H1 (cell line): Measurements from ENCODE around the gene RAB26. TPM values are rescaled to one million over a fixed set of nuclear protein-coding genes. Genes with fewer than 3 reads are reported as not detected.

Experiments
- CTCF ChIA-PET: fragments of 300-600 bp; sonication (Branson Sonifier 250); formaldehyde crosslinking; loops from one replicate; lab custom pipeline; 2021; ENCODE audit not compliant: partially characterized antibody; lab: Charles Lee
- POLR2A ChIA-PET: fragments of 300-600 bp; sonication (Branson Sonifier 250); formaldehyde crosslinking; loops from one replicate; lab custom pipeline; 2021; ENCODE audit warnings: inconsistent platforms; ENCODE audit not compliant: partially characterized antibody; lab: Charles Lee
- DNase-seq, 2 experiments: peaks; one replicate each; pipeline versions ENCODE4 v3.0.0 to v3.0.0-alpha.2; 2010 to 2022; ENCODE audit warnings: low spot score in 2 of 2, low read depth in 1 of 2, mixed read lengths in 1 of 2
- FAIRE-seq: peaks from 2 replicates; lab custom pipeline; 2011; peaks lifted over from hg19 to GRCh38; lab: Jason Lieb, UNC
- H2AFZ ChIP-seq: 2 replicates; pipeline ENCODE4 v1.8.1; 2012; ENCODE audit warnings: low read length, inconsistent platforms
- H2AK5ac ChIP-seq: 2 replicates; pipeline ENCODE4 v1.6.1; 2013; ENCODE audit warnings: low read depth, low read length
- H2BK120ac ChIP-seq: replicated peaks from 2 replicates; pipeline ENCODE3; 2013; ENCODE audit warnings: low read depth, low read length, inconsistent platforms
- H2BK12ac ChIP-seq: 2 replicates; pipeline ENCODE4 v1.6.1; 2013; ENCODE audit warnings: low read depth, low read length
- H2BK15ac ChIP-seq: 2 replicates; pipeline ENCODE4 v1.6.1; 2013; ENCODE audit warnings: low read length
- H2BK20ac ChIP-seq: 2 replicates; pipeline ENCODE4 v1.6.1; 2013; ENCODE audit warnings: low read length
- H2BK5ac ChIP-seq: 2 replicates; pipeline ENCODE4 v1.6.1; 2013; ENCODE audit warnings: low read depth, low read length
- H3K14ac ChIP-seq: 2 replicates; pipeline ENCODE4 v1.6.1; 2013; ENCODE audit warnings: inconsistent platforms; ENCODE audit not compliant: insufficient read length
- H3K18ac ChIP-seq: 2 replicates; pipeline ENCODE4 v1.6.1; 2013; ENCODE audit warnings: low read length; ENCODE audit errors: extremely low read depth
- H3K23ac ChIP-seq: 2 replicates; pipeline ENCODE4 v1.6.1; 2013; ENCODE audit warnings: inconsistent platforms; ENCODE audit not compliant: insufficient read length
- H3K23me2 ChIP-seq: 2 replicates; pipeline ENCODE4 v1.6.1; 2013; ENCODE audit warnings: low read depth, low read length
- H3K27ac ChIP-seq: 2 replicates; pipeline ENCODE4 v1.6.1; 2011; ENCODE audit warnings: low read depth, low read length, inconsistent platforms
- H3K27me3 ChIP-seq, 4 experiments: replicated peaks in 1 of 4; 1 replicate in 1 of 4; 2 replicates in 3 of 4; pipeline versions ENCODE4 v1.6.1 to v1.8.1; 2011 to 2013; ENCODE audit warnings: low read length in 3 of 4, mild to moderate bottlenecking in 3 of 4, inconsistent platforms in 2 of 4, mixed read lengths in 2 of 4, moderate library complexity in 1 of 4; ENCODE audit not compliant: control insufficient read depth in 3 of 4, insufficient read depth in 3 of 4; ENCODE audit errors: extremely low read depth in 1 of 4
- H3K36me3 ChIP-seq, 4 experiments: 2 replicates each; pipeline versions ENCODE4 v1.6.1 to v1.8.1; 2011 to 2013; ENCODE audit warnings: mild to moderate bottlenecking in 4 of 4, low read length in 3 of 4, moderate library complexity in 2 of 4, control low read depth in 1 of 4, inconsistent platforms in 1 of 4; ENCODE audit not compliant: insufficient read depth in 4 of 4, control insufficient read depth in 2 of 4
- H3K4ac ChIP-seq: replicated peaks from 2 replicates; pipeline ENCODE3; 2013; ENCODE audit warnings: low read length, low read depth, mixed read lengths, inconsistent platforms; ENCODE audit not compliant: insufficient read length
- H3K4me1 ChIP-seq, 4 experiments: replicated peaks in 1 of 4; 1 replicate in 1 of 4; 2 replicates in 3 of 4; pipeline versions ENCODE4 v1.6.1 to v1.8.1; 2011 to 2013; ENCODE audit warnings: low read length in 3 of 4, inconsistent platforms in 2 of 4, mixed read lengths in 1 of 4; ENCODE audit not compliant: insufficient read depth in 4 of 4, control insufficient read depth in 3 of 4
- H3K4me2 ChIP-seq, 2 experiments: 2 replicates each; pipeline versions ENCODE4 v1.6.1 to v1.8.1; 2011 to 2013; ENCODE audit warnings: low read depth in 2 of 2, low read length in 2 of 2, control low read depth in 1 of 2, inconsistent platforms in 1 of 2, mild to moderate bottlenecking in 1 of 2; ENCODE audit not compliant: insufficient read depth in 1 of 2
- H3K4me3 ChIP-seq, 4 experiments: fragments of 200-600, 300-600 bp in 1 of 4; sonication (generic), shearing (Covaris generic), sonication (Bioruptor Twin) in 1 of 4; 2 replicates each; pipeline versions ENCODE4 v1.5.1 to v1.8.1; 2011 to 2016; ENCODE audit warnings: low read length in 4 of 4, low read depth in 3 of 4, control low read depth in 2 of 4, inconsistent platforms in 2 of 4, mild to moderate bottlenecking in 2 of 4, mixed read lengths in 1 of 4, moderate library complexity in 1 of 4; ENCODE audit not compliant: insufficient read depth in 2 of 4; ENCODE audit errors: extremely low read depth in 1 of 4
- H3K56ac ChIP-seq: replicated peaks from 2 replicates; pipeline ENCODE3; 2013; ENCODE audit warnings: low read depth, mild to moderate bottlenecking, mixed read lengths, low read length, inconsistent platforms; ENCODE audit not compliant: insufficient read length
- H3K79me1 ChIP-seq: 2 replicates; pipeline ENCODE4 v1.6.1; 2013; ENCODE audit warnings: low read depth, low read length, control low read depth
- H3K79me2 ChIP-seq, 2 experiments: 2 replicates each; pipeline versions ENCODE4 v1.6.1 to v1.8.1; 2012 to 2013; ENCODE audit warnings: low read length in 2 of 2, mild to moderate bottlenecking in 2 of 2, inconsistent platforms in 1 of 2; ENCODE audit not compliant: insufficient read depth in 2 of 2, control insufficient read depth in 1 of 2
- H3K9ac ChIP-seq, 4 experiments: replicated peaks in 1 of 4; 1 replicate in 1 of 4; 2 replicates in 3 of 4; pipeline versions ENCODE4 v1.6.1 to v1.8.1; 2011 to 2013; ENCODE audit warnings: low read depth in 3 of 4, low read length in 3 of 4, control low read depth in 2 of 4, mild to moderate bottlenecking in 2 of 4, moderate library complexity in 2 of 4, inconsistent platforms in 1 of 4; ENCODE audit errors: extremely low read depth in 1 of 4
- H3K9me3 ChIP-seq, 2 experiments: 2 replicates each; pipeline versions ENCODE4 v1.6.1 to v1.8.1; 2012 to 2013; ENCODE audit warnings: mild to moderate bottlenecking in 2 of 2, moderate library complexity in 2 of 2, control low read depth in 1 of 2, inconsistent platforms in 1 of 2, low read depth in 1 of 2, low read length in 1 of 2, mixed read lengths in 1 of 2; ENCODE audit not compliant: insufficient read depth in 2 of 2
- H4K20me1 ChIP-seq, 2 experiments: replicated peaks in 1 of 2; 2 replicates each; pipeline versions ENCODE3 to v1.8.1; 2011 to 2013; ENCODE audit warnings: inconsistent platforms in 2 of 2, low read length in 2 of 2, mild to moderate bottlenecking in 1 of 2; ENCODE audit not compliant: insufficient read depth in 2 of 2, control insufficient read depth in 1 of 2
- H4K5ac ChIP-seq: 2 replicates; pipeline ENCODE4 v1.6.1; 2013; ENCODE audit warnings: low read length, low read depth, mixed read lengths, inconsistent platforms; ENCODE audit not compliant: insufficient read length
- H4K8ac ChIP-seq: 2 replicates; pipeline ENCODE4 v1.8.0; 2013; ENCODE audit warnings: mild to moderate bottlenecking, moderate library complexity, low read length, inconsistent platforms; ENCODE audit not compliant: insufficient read depth; ENCODE audit errors: extremely low read depth
- H4K91ac ChIP-seq: replicated peaks from 2 replicates; pipeline ENCODE3; 2013; ENCODE audit warnings: low read length, mixed read lengths, inconsistent platforms; ENCODE audit not compliant: insufficient read length
- CTCF ChIP-seq, 3 experiments: IDR thresholded peaks; 1 replicate in 2 of 3; 2 replicates in 1 of 3; pipeline versions ENCODE4 v1.5.1 to v1.6.1; 2011; ENCODE audit warnings: low read length in 3 of 3, mild to moderate bottlenecking in 3 of 3, inconsistent platforms in 2 of 3, low read depth in 1 of 3, moderate library complexity in 1 of 3; ENCODE audit not compliant: insufficient read depth in 1 of 3; ENCODE audit errors: control extremely low read depth in 1 of 3
- E2F6 ChIP-seq: IDR thresholded peaks from 2 replicates; pipeline ENCODE4 v1.6.1; 2012; ENCODE audit warnings: inconsistent platforms
- KDM1A ChIP-seq: fragments of 200-600, 300-600 bp; sonication (generic); IDR thresholded peaks from 2 replicates; pipeline ENCODE4 v1.7.1; 2016; ENCODE audit warnings: mild to moderate bottlenecking, low read length, borderline replicate concordance
- RAD21 ChIP-seq, 2 experiments: IDR thresholded peaks in 1 of 2; conservative IDR thresholded peaks in 1 of 2; 2 replicates each; pipeline ENCODE4 v1.6.1; 2011; ENCODE audit warnings: low read depth in 2 of 2, low read length in 2 of 2, improper control_type of control experiment in 1 of 2, inconsistent platforms in 1 of 2, mild to moderate bottlenecking in 1 of 2, moderate library complexity in 1 of 2
- RFX5 ChIP-seq: IDR thresholded peaks from 2 replicates; pipeline ENCODE4 v1.6.1; 2011; ENCODE audit warnings: low read depth, low read length, improper control_type of control experiment, borderline replicate concordance
- SIN3A ChIP-seq, 2 experiments: IDR thresholded peaks in 1 of 2; conservative IDR thresholded peaks in 1 of 2; 2 replicates each; pipeline ENCODE4 v1.6.1; 2011 to 2012; ENCODE audit warnings: low read length in 2 of 2, improper control_type of control experiment in 1 of 2, low read depth in 1 of 2, mild to moderate bottlenecking in 1 of 2
- TCF12 ChIP-seq: IDR thresholded peaks from 2 replicates; pipeline ENCODE4 v1.6.1; 2011; ENCODE audit warnings: low read depth, mild to moderate bottlenecking, low read length
- WGBS, 2 experiments: shearing (Covaris generic) in 1 of 2; methylation state at CpG; one replicate each; pipeline versions ENCODE4 v1.1.6 to v1.1.7; 2013 to 2015; ENCODE audit warnings: low lambda C conversion rate in 2 of 2, mixed read lengths in 2 of 2, inconsistent platforms in 1 of 2, low coverage in 1 of 2, missing lambda C conversion rate in 1 of 2; ENCODE audit not compliant: insufficient replicate concordance in 2 of 2, insufficient coverage in 1 of 2, insufficient read length in 1 of 2; ENCODE audit errors: extremely low coverage in 1 of 2, missing lambda C conversion rate in 1 of 2; 5-methylcytosine and 5-hydroxymethylcytosine counted together
- polyA plus RNA-seq, 7 experiments: library from polyadenylated mRNA; depleted of rRNA in 3 of 7; stranded (reverse) in 5 of 7; unstranded in 2 of 7; fragments of >200 nt in 5 of 7; fragments of 200-250 nt in 2 of 7; gene quantifications; 1 replicate in 5 of 7; 2 replicates in 1 of 7; 4 replicates in 1 of 7; pipeline versions ENCODE4 v1.2.1 to v1.2.3, GENCODE V29; 2011 to 2013; ENCODE audit warnings: missing spikeins in 2 of 7, mixed read lengths in 2 of 7
- total RNA-seq: library from RNA; stranded (reverse); fragmentation: NEBNext Ultra II Directional; extraction: Animal tissue kit (Norgen Biotek cat#: 25700); gene quantifications from 2 replicates; pipeline ENCODE4 v1.2.1, GENCODE V29; 2021

The RAB26 gene
- total and polyA plus RNA-seq, 2 of the 8 experiments (the other 6 are each of a cell fraction or from before 2014, with no cell fraction given) = 4.3 to 5.4 TPM

DNA sequence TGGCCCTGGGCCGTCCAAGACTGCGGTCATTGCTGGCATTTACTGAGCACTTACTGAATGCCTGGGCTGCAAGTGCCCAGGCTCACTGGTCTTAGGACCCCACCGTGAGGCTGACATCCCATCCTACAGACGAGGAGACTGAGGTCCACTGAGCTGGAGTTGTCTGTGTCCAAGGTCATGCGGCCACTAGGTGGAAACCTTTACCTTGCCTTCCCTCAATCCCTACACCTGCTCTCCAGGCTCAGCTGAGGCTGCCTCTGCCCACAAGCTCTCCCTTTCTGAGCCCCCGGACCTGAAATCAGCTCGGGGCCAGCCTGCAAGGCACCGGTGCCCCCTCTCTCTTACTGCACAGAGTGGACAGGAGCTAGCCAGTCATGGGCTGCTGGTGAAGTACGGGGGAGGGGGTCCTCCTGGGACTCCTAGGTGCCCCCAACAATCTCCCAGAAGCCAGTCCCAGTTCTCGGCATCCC, 46.5 kb downstream of the RAB26 start:
- peak; percentile 97 for FAIRE-seq
- Histone ChIP-seq H3K18ac (no peak overlapping the region), H4K91ac (no peak overlapping the region), H2BK5ac (no peak overlapping the region), H2BK20ac (no peak overlapping the region), H2BK12ac (no peak overlapping the region), H2BK15ac (no peak overlapping the region), H3K4me1 (peaks cover 0 to 10% (median 3%) of the 10 kb centered on the region in 4 experiments; a peak in 4 of 7 replicates), H3K14ac (no peak overlapping the region), H4K20me1 (peaks cover 4 to 14% of the 10 kb centered on the region in 2 experiments), H3K4me2 (peak overlapping the region; percentile 52 to 97), H2AK5ac (no peak overlapping the region), H3K4ac (no peak overlapping the region), H2BK120ac (no peak overlapping the region), H3K9me3 (no peaks in the 10 kb centered on the region), H3K23ac (no peak overlapping the region), H3K79me2 (no peaks in the 10 kb centered on the region), H3K9ac (no peak overlapping the region), H3K27me3 (peaks cover 4 to 32% (median 24%) of the 10 kb centered on the region in 4 experiments), H3K36me3 (no peaks in the 10 kb centered on the region), H3K27ac (no peak overlapping the region; the same call in 1 of the 2 replicates), H3K79me1 (no peaks in the 10 kb centered on the region), H3K4me3 (peak overlapping the region; percentile 39 to 74 (median 48); a peak in 7 of 8 replicates), H2AFZ (no peak overlapping the region), H4K8ac (no peak overlapping the region), H3K23me2 (peaks cover 8% of the 10 kb centered on the region; the same call in 1 of the 2 replicates), H4K5ac (no peak overlapping the region), H3K56ac (no peak overlapping the region)
- ChIA-PET POLR2A (interaction anchor here (0.7 to 6.9 kb wide), 21 partner anchors 8 to 306 kb away, joined by 3 to 63 read pairs (median 4); partner anchors contain the start of genes BRICD5, DNASE1L2, ECI1 and MLST8), CTCF (interaction anchor here (0.6 to 3.2 kb wide), 39 partner anchors 9 to 455 kb away, joined by 3 to 26 read pairs (median 4); partner anchors contain the start of genes BRICD5, DNASE1L2, E4F1 and ECI1)
- WGBS, 2 experiments = 26% methylated on average over 9 of the region's 10 CpGs; no CpG with 5 or more reads in 1 of the 2 experiments
- DNase-seq = peak in 1 of 2 experiments; percentile 80
- TF ChIP-seq SIN3A (conservative IDR thresholded peaks at IDR 0.05 in 1 of 2, IDR thresholded peaks at IDR 0.05 in 1 of 2; ENCODE audit: low read depth in 1 of 2, low read length in 2 of 2) (peak in 1 of 2 experiments; percentile 88; a peak in 2 of 4 replicates), CTCF (IDR thresholded peaks at IDR 0.05; ENCODE audit: control extremely low read depth in 1 of 3, insufficient read depth in 1 of 3, low read depth in 1 of 3, low read length in 3 of 3) (peak; percentile 72 to 98 (median 85)), E2F6 (no peak), RAD21 (IDR thresholded peaks at IDR 0.05 in 1 of 2, conservative IDR thresholded peaks at IDR 0.05 in 1 of 2; ENCODE audit: low read depth in 2 of 2, low read length in 2 of 2) (peak; percentile 88), TCF12 (0 out of 2 replicates have a peak, but pooled peaks have one; percentile 75), KDM1A (peak; percentile 98), RFX5 (no peak)
